Adrenal gland (tissue), 5 donors: ENCODE results near the gene CDCA8.

ENCODE experiments used
- POLR2A ChIP-seq, 2 donors: fragments of 450-650 bp; IDR thresholded peaks; one replicate each; pipeline ENCODE4 v1.6.1; 2017; ENCODE audit warnings: antibody characterized with exemption in 2 of 2, mild to moderate bottlenecking in 2 of 2, moderate library complexity in 1 of 2
- TF ChIP-seq, protein P1 (sequence below), 6 experiments: fragments of 450-650 bp in 4 of 6; fragments of 200-600 bp in 2 of 6; sonication (generic) in 1 of 6; IDR thresholded peaks; 1 replicate in 5 of 6; 2 replicates in 1 of 6; pipeline versions ENCODE4 v1.5.1 to v1.8.0; 2016 to 2021; ENCODE audit warnings: antibody characterized with exemption in 6 of 6, mild to moderate bottlenecking in 2 of 6, moderate library complexity in 1 of 6
- donor health status: DM: no; HTN: no; CAD: no.

DNA sequence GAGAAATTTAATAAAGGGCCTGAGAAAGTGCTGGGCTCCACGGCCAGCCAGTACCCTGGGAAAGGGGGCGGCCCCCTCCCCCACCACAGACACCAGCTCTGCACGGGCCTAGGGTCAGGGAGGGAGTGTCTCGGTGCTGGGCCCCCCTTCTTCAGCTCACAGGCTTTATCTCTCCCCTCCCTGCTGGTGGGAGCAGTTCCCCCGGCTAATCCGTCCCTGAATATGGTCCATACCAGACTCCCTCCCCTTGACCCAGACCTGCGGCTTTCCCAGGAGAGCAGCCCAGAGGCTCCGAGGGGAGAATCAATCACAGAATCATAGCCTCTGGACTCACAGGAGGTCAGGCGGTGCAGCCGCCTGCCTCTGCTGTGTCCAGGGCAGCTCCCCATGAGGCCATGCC lies 31.7 kb upstream of the CDCA8 start:
- TF ChIP-seq, protein P1, sequence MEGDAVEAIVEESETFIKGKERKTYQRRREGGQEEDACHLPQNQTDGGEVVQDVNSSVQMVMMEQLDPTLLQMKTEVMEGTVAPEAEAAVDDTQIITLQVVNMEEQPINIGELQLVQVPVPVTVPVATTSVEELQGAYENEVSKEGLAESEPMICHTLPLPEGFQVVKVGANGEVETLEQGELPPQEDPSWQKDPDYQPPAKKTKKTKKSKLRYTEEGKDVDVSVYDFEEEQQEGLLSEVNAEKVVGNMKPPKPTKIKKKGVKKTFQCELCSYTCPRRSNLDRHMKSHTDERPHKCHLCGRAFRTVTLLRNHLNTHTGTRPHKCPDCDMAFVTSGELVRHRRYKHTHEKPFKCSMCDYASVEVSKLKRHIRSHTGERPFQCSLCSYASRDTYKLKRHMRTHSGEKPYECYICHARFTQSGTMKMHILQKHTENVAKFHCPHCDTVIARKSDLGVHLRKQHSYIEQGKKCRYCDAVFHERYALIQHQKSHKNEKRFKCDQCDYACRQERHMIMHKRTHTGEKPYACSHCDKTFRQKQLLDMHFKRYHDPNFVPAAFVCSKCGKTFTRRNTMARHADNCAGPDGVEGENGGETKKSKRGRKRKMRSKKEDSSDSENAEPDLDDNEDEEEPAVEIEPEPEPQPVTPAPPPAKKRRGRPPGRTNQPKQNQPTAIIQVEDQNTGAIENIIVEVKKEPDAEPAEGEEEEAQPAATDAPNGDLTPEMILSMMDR (IDR thresholded peaks at IDR 0.05): no peak
- no peak for TF ChIP-seq POLR2A (IDR thresholded peaks at IDR 0.05)
